ENCODE measurements around the gene NUDT4.
A peak's percentile ranks its signal among the peaks of the same experiment; 100 is the strongest.
"Not testable (repeated sequence)": the region's sequence is repeated elsewhere in the genome, so short reads cannot be mapped to it uniquely, and the experiment has no call there.

NUDT4 gene

DNA sequence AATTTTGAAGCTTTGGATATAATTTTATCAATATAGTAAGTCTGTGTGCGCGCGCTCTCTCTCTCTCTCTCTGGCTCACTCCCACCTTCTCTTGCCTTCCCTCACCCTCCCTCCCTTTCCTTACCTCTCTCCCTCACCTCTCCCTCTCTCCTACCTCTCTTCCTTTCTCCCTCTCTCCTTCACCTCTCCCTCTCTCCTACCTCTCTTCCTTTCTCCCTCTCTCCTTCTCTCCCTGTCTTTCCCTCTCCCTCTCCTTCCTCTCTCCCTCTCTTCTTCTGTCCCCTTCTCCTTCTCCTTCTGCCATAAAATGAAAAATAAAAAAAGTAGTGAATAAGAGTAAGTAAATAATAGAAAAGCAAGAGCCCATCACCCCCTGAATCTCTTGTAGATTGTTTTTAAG, 9.0 kb upstream of the NUDT4 start:
- no peak for DNase-seq

DNA sequence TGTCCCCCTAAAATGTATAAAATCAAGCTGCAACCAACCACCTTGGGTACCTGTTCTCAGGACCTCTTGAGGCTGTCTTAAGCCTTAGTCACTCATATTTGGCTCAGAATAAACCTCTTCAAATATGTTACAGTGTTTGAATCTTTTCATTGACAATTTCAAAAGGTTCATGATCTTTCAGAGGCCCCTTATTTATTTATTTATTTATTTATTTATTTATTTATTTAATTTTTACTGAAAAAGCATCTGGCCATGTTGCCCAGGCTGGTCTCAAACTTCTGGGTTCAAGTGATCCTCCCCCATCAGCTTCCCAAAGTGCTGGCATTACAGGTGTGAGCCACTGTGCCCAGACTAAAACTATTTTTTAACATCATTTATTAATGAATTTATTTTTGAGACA, 8.2 kb upstream of the NUDT4 start:
- DNase-seq: no peak

DNA sequence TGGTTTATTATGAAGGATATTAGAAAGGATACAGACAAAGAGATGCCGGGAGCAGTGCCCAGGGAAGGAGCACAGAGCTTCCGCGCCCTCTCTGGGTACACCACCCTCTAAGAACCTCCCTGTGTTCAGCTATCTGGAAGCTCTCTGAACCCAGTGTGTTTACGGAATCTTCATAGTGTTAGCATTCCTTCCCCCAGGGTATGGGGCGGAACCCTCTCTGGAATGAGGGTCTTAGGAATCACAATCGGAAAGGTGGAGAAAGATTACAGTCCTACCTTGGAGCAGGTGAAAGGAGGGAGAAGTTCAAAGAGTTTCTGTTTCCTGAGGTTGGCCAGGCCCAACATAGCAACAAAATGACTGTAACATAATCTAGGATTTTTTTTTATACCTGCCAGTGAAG, 6.8 kb upstream of the NUDT4 start:
- no peak for DNase-seq

DNA sequence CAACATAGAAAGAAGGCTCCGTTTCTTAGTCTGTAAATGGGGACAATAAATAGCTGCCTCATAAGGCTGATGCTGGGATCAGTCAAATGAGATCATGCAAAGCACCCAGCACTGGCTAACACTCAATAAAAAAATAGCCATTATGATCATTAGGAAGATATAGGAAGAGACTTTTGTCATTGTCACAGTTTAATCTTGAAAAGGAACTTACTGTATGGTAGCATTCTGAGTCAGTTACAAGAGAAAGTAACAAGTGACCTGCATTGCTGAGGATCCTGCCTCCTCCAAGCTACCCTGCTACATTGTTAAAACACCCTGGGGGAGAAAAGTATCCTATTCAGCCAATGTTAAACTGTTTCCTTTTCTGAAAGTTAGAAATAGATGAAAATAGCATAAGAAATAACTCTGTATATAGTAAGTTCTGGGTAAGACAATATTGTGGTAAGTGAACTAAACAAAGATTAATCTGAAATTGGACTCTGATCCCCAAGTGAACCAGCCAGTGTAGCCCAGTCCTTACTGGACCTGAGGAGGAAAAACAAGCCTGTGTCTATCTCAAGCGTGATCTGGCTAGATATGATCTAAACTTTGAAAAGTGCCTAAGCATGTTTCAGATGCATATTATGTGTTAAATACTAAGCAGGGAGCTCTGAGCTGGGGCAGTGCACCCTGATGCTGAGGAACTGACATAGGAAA, 3.6 kb upstream of the NUDT4 start:
- no peak for DNase-seq

DNA sequence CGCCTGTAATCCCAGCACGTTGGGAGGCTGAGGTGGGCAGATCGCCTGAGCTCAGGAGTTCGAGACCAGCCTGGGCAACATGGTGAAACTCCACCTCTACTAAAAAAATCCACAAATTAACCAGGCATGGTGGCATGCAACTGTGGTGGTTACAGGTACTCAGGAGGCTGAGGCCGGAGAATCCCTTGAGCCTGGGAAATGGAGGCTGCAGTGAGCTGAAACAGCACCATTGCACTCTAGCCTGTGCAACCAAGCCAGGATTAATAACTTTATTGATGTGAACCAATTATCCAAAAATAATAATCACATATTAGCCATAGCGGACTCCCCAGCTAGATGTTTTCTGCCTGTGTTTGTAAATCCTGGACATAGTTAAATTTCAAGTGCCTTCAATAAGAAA, 1.8 kb upstream of the NUDT4 start:
- DNase-seq: no peak

DNA sequence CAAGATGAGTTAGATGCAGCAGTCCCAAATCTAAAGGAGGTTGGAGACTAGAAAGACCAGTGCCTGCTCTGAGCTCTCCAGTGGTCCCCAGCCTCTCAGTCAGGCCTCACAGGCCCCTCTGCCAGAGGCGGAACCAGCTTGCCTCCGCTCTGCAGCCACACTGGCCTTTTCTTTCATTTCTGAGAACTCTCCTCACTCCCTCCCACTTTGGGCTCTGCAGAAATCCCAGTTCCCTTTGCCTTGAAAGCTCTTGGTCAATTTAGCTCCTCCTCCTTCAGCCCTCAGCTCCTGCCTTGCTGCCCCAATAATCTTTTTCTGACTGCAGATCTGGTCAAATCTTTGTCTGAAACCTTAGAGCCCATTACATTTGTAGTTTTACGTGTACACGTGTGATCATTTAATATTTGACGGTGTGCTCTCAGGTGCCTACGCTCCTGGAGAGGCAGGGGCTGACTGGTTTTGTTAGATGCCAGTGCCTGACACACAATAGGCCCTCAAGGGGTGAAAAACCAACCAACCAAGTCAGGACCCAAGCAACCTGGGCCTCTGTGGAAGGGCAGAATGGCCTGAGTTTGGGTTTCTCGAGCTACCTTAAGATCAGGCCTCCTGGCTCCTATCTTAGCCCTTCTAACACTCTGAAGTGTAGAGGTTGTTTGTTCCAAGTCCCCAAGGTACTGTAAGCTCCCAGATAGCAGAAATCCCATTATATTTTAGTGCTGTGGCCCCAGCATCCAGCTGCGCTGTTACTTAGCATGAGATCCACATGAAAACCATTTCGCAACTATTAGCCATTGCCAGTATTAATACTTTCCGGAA, 1.1 kb upstream of the NUDT4 start:
- DNase-seq: no peak

DNA sequence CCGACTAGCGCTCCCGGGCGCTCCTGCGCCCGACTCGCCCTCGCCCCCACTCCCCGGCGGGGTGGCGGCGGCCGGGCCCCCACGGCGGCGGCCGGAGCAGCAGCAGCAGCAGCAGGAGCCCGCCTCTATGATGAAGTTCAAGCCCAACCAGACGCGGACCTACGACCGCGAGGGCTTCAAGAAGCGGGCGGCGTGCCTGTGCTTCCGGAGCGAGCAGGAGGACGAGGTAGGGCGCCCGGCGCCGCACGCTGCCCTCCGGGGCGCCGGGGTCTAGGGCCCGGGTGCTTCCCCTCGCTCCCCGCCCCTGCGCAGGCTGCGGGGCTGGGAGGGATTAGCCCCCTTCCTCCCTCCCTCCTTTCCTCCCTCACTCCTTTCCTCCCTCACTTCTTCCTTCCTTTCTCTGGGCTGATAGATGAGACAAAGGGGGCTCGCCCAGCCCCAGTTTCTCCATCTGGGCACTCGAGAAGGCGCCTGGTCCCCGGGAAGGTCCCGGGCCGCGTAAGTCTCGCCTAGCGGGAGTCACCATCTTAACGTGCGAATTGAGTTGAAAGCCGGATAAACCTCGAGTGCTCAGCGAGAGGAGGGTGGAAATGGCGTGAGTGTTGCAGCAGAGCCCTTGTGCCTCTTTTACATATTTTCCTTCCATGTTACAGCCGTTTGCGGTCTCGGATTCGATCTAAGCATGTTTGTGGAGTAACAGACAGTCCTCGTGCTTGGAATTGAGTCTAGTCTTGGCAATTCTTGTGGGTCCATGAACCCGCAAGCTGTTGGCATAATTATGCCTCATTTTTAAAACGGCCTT, 672 bp downstream of the NUDT4 start:
- DNase-seq: peak; percentile 67

DNA sequence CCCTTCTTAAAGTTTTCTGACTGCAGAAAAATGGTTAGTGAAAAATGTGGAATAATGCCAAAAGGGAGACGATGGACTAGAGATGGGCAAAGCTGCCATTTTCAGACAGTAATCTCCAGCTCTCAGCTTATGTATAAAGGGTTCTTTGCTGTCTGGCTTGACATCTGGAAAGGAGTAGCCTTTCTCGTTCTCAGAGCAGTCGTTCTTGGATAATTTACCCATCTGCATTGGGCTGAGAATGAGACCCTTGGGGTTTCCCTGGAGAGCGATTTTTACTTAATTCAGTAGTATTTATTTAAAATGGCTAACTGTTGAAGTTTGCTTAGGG, 1.2 kb downstream of the NUDT4 start:
- DNase-seq: no peak

DNA sequence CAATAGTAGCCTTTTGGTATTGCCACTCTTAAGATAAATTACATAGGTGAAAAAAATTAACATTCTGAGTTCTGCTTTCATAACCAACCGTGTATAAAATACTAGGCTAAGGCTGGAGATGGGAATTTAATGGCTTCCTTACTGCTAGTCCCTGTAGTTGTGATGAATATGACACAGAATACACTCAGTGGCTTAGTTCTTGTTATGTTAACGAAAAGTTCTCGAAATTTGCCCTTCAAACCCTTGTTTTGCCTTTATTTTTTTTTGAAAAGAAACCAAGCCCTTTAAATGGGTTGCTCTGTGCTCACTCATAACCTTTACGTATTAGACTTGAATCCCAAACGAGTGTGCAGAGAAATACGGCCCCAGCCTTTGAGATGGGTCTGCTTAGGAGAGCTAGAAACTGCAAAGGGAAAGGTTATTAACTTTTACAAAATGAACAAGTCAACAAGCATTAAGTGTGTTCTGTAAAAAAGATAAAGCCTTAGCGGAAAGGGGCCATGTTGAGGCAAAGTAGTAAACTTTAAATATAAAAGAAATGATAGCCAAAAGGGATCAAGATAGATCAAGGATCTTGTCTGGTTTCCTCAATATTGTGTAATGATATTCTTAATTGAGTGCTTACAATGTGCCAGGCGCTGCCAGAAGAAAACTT, 1.7 kb downstream of the NUDT4 start:
- DNase-seq: no peak

DNA sequence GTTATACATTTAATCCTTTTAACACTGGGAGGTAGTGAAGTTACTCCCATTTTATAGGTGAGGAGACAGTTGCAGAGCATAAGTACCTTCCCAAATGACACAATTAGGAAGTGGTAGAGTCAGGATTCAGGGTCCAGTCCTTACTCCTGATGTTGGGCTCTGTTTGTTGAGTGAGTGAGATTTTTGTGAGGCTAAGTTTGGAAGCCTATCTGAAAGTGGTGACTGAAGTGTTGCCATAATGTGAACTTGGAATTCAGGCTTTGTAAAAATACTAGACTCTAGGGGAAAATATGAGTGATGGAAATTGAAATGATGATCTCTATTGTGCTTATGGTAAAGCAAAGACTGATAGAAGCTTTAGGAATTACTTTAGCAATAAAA, 2.2 kb downstream of the NUDT4 start:
- DNase-seq: no peak

DNA sequence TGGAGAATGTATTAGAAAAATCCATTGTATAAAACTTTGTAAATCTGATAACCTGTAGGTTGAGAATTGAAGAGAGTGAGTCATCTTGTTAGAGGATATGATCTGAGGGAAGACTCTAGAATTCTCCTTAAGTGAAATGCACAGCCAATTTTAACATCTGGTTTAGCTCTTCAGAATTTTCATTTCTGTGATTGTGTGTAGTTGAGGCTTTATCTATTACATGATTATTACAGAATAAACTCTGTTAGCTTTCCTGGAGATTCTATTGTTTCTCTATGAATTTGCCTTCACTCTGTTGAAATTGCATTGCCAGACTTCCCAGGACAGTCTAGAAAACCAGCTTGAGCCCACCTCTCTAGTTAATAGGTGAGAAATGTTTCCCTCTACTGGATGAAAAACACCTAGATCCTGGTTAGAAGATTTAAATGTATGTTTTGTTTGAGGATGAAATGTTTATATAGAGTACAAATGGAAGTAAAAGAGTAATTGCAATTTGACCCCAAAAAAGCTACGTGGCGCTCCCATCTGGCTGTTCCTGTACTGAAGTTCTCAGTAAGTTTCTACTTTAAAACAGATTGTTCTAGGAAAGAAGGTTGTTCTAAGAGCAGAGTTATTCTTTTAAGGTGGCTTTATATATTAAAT, 2.9 kb downstream of the NUDT4 start:
- DNase-seq: no peak

DNA sequence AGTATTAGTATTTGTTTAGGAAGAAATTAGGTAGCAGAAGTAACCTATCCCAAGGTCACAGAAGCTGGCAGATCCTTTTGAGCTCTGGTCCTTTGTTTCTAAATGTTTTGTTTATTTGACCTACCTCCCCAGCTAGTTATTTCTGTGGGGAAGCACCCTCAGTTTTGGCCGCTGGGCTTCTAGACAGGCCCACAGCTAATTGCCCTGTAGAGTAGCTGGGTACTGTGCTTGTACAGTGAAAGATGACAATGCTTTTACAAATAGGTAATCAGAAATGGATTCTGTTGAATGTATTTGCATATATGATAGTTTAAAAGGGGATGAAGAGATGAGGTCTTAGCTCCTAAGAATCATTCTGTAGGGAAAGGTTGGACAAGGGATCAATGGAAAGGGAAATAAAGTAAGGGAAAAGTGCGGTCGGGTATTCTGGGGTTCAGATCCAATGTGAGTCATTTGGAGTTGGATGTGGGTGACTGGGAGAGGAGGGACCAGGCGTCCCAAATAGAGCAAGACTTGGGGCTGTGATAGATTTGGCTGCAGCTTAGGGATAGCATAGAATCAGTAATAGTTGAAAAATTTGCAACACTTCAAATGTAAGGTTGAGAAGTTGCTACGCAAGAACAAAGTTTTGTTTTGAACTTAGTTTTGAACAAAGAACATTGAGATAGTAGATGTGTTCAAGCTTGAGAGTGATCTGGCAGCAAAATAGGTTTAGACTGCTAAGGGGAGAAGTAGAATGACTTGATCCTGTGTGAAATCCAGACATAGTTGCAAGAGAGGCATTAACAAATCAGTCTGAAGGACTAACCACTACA, 3.6 kb downstream of the NUDT4 start:
- no peak for DNase-seq

DNA sequence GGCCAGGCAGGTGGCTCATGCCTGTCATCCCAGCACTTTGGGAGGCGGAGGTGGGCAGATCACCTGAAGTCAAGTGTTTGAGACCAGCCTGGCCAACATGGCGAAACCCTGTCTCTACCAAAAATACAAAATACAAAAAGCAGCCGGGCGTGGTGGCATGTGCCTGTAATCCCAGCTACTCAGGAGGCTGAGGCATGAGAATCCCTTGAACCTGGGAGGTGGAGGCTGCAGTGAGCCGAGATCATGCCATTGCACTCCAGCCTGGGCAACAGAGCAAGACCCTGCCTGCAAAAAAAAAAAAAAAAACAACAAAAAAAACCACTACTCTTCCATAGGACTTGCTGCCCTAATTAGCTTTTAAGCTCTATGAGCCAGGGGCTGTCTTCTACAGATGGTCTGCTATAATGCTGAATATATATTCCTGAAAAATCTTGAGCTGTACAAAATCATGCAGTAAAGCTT, 4.3 kb downstream of the NUDT4 start:
- DNase-seq: not testable (repeated sequence)

DNA sequence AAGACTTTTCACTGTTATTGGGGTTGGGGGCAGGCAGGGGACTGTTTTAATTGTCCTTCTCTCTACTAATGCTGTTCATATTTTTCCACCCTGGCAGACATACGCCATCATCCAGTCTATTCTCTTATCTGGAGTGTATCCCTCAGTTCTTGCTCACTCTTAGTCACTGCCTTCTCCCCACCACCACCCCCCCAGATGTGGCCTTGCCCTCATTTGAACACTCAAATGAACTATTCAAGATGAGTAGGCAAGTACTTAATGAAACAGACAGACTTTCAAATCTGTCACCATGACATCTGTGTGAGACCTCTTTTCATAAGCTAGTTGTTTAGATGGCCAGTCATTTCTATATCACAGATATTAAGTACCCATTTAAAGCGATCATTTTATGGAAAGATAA, 10.1 kb downstream of the NUDT4 start:
- DNase-seq: no peak

DNA sequence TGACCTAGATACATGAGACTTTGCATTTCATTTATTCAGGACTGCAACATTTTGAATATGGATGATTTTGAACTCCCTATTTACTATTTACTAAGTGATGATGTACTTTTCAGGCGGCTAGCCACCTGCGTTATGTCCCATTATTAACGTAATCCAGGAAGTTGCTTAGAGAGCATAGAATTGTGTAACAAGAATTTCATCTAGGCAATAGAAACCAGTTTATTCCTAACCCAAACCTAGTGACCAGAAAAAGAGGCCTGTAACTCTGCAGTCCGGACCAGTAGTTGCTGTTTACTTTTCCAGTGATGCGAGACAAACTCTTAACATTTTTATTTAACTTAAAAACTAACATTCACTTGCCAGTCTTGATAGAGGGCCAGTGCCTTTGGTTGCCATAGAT, 12.3 kb downstream of the NUDT4 start:
- DNase-seq: no peak

DNA sequence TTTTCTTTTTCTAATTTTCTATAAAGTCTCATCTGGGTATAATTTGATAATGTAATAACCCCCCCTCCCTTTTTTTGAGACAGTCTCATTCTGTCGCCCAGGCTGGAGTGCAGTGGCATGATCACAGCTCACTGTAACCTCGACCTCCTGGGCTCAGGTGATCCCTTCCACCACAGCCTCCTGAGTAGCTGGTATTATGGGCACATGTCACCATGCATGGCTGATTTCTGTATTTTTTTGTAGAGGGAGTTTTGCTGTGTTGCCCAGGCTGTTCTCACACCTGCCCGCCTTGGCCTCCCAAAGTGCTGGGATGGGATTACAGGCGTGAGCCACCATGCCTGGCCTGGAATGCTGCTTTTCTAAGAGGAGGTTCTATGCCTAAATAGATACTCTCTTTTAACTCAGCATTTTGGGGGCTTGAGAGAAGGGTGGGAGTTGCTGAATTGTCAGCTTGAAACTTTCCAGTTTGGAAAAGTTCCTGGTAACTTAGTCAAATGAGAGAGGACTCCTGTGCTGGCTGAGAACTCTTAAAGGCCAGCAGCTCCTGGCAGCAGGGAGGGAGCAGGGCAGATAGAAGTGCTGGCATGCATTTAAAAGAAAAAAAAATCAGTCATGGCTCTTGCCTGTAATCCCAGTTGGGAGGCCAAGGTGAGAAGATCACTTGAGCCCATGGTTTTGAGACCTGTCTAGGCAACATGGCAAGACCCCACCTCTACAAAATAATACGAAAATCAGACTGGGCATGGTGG, 13.0 kb downstream of the NUDT4 start:
- DNase-seq: no peak

DNA sequence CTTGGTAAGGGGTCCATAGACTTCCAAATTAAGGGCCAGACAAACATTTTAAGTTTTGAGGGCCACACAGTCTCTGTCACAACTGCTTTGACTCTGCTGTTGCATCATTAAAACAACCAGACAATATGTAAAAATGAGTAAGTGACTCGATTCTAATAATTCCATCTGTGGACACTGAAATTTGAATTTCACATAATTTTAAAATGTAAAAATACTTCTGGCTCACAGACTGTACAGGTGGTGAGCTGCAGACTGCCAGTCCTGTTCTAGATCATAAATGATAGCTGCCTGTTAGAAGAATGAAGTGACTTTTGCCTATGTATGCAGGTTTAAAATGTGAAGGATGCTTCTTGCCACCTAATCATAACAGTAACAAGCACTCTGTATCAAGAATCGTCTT, 15.7 kb downstream of the NUDT4 start:
- DNase-seq: no peak

DNA sequence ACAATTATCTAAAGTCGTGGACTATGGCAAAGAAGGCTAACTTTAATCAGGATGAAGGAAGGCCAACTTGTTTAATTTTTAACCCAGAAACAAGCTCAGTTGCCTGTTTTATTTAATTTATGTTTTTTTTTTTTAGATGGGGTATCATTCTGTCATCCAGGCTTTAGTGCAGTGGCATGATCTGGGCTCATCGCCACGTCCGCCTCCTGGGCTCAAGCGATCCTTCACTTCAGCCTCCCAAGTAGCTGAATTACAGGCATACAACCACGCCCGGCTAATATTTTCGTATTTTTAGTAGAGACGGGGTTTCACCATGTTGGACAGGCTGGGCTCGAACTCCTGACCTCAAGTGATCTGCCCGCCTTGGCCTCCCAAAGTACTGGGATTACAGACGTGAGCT, 19.7 kb downstream of the NUDT4 start:
- no peak for DNase-seq

DNA sequence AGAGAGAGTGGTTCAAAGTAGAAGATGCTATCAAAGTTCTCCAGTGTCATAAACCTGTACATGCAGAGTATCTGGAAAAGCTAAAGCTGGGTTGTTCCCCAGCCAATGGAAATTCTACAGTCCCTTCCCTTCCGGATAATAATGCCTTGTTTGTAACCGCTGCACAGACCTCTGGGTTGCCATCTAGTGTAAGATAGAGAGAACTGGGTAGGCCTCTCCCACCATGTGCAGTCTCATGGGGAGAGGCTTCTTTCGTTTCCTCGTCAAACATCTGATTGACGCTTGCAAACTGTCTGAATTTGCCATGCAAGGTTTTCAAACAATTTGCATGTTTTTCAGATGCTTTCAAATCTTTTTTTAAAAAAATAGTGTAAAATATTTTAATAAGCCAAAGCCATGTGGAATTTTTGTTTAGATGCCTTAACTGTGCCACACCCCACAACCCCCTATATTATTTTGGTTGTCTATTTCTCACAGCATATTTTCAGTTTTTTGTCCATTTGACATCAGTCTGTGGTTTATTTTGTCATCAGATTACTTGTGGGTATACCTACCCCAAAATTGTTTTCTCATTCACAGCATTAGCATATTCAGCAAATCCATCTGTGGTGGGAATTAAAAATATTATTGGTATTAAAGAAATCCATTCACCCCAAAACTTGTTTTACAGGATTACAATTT, 21.6 kb downstream of the NUDT4 start:
- DNase-seq: not testable (repeated sequence)
